ENCODE measurements around the gene CAMKK1. TPM values are rescaled to one million over a fixed set of nuclear protein-coding genes. Genes with fewer than 3 reads are reported as not detected.
A peak's percentile ranks its signal among the peaks of the same experiment; 100 is the strongest.

Gene CAMKK1
- total RNA-seq, 2 donors from 2014 or later: 1.5 to 3.3 TPM

- Mint-ChIP-seq H3K27me3 (no peaks in the 10 kb centered on the region), H3K4me1 (ENCODE audit: low read depth in 2 of 2) (peaks cover 14 to 29% of the 10 kb centered on the region in 2 donors), H3K27ac (peak overlapping the region; percentile 68 to 73), H3K4me3 (peak overlapping the region; percentile 38), H3K36me3 (no peaks in the 10 kb centered on the region), H3K9me3 (no peaks in the 10 kb centered on the region)
- DNase-seq (ENCODE audit: low spot score): no peak
- ATAC-seq: no peak
Observed at GRCh38 chr17:3887394-3887793, 5.5 kb downstream of the CAMKK1 start.

- Mint-ChIP-seq H3K9me3 (no peaks in the 10 kb centered on the region), H3K27me3 (no peaks in the 10 kb centered on the region), H3K27ac (peak overlapping the region; percentile 68 to 73), H3K4me1 (ENCODE audit: low read depth in 2 of 2) (peaks cover 14 to 29% of the 10 kb centered on the region in 2 donors), H3K36me3 (no peaks in the 10 kb centered on the region), H3K4me3 (peak overlapping the region; percentile 38)
- ATAC-seq: peak in 1 of 2 donors; percentile 22
- no peak for DNase-seq (ENCODE audit: low spot score)
Observed at GRCh38 chr17:3886776-3887175, 6.1 kb downstream of the CAMKK1 start.

- no peaks in the 10 kb centered on the region for H3K27me3 Mint-ChIP-seq
- peaks cover 7 to 21% of the 10 kb centered on the region in 2 donors for H3K4me1 Mint-ChIP-seq (ENCODE audit: low read depth in 2 of 2)
- H3K4me3 Mint-ChIP-seq: no peak overlapping the region
- peak overlapping the region in 1 of 2 donors; percentile 73 for H3K27ac Mint-ChIP-seq
- H3K36me3 Mint-ChIP-seq: no peaks in the 10 kb centered on the region
- no peaks in the 10 kb centered on the region for H3K9me3 Mint-ChIP-seq
- DNase-seq (ENCODE audit: low spot score) (no peak), ATAC-seq (no peak)
Observed at GRCh38 chr17:3885970-3886369, 6.9 kb downstream of the CAMKK1 start.

- DNase-seq (ENCODE audit: low spot score) (no peak), ATAC-seq (no peak)
- no peak overlapping the region for H3K27ac Mint-ChIP-seq
- H3K36me3 Mint-ChIP-seq: no peaks in the 10 kb centered on the region
- H3K9me3 Mint-ChIP-seq: no peaks in the 10 kb centered on the region
- no peak overlapping the region for H3K4me3 Mint-ChIP-seq
- H3K27me3 Mint-ChIP-seq: no peaks in the 10 kb centered on the region
- H3K4me1 Mint-ChIP-seq (ENCODE audit: low read depth in 2 of 2): peaks cover 6 to 16% of the 10 kb centered on the region in 2 donors
Observed at GRCh38 chr17:3885271-3885670, 7.6 kb downstream of the CAMKK1 start.

GRCh38 chr17:3884188-3884587 is 8.7 kb downstream of the CAMKK1 start:
- Mint-ChIP-seq H3K27me3 (no peaks in the 10 kb centered on the region), H3K4me1 (ENCODE audit: low read depth in 2 of 2) (peaks cover 6 to 15% of the 10 kb centered on the region in 2 donors), H3K9me3 (no peaks in the 10 kb centered on the region), H3K27ac (no peak overlapping the region), H3K4me3 (no peak overlapping the region), H3K36me3 (no peaks in the 10 kb centered on the region)
- DNase-seq (ENCODE audit: low spot score): no peak
- ATAC-seq: no peak

GRCh38 chr17:3882276-3882675 is 10.6 kb downstream of the CAMKK1 start:
- Mint-ChIP-seq H3K36me3 (no peaks in the 10 kb centered on the region), H3K4me3 (no peak overlapping the region), H3K4me1 (ENCODE audit: low read depth in 2 of 2) (peaks cover 5 to 11% of the 10 kb centered on the region in 2 donors), H3K27me3 (no peaks in the 10 kb centered on the region), H3K9me3 (no peaks in the 10 kb centered on the region), H3K27ac (no peak overlapping the region)
- no peak for DNase-seq (ENCODE audit: low spot score)
- ATAC-seq: no peak

- Mint-ChIP-seq H3K9me3 (no peaks in the 10 kb centered on the region), H3K36me3 (no peaks in the 10 kb centered on the region), H3K27ac (no peak overlapping the region), H3K4me1 (ENCODE audit: low read depth in 2 of 2) (no peaks in the 10 kb centered on the region), H3K27me3 (no peaks in the 10 kb centered on the region), H3K4me3 (no peak overlapping the region)
- DNase-seq (ENCODE audit: low spot score) (no peak), ATAC-seq (no peak)
Observed at GRCh38 chr17:3880983-3881382, 11.9 kb downstream of the CAMKK1 start.

- Mint-ChIP-seq H3K4me3 (no peak overlapping the region), H3K4me1 (ENCODE audit: low read depth in 2 of 2) (no peaks in the 10 kb centered on the region), H3K36me3 (no peaks in the 10 kb centered on the region), H3K9me3 (no peaks in the 10 kb centered on the region), H3K27me3 (no peaks in the 10 kb centered on the region), H3K27ac (peak overlapping the region in 1 of 2 donors; percentile 16)
- DNase-seq (ENCODE audit: low spot score) (no peak), ATAC-seq (no peak)
Observed at GRCh38 chr17:3879591-3880417, 13.0 kb downstream of the CAMKK1 start.

- Mint-ChIP-seq H3K4me1 (ENCODE audit: low read depth in 2 of 2) (no peaks in the 10 kb centered on the region), H3K36me3 (no peaks in the 10 kb centered on the region), H3K9me3 (no peaks in the 10 kb centered on the region), H3K27me3 (no peaks in the 10 kb centered on the region), H3K27ac (peak overlapping the region in 1 of 2 donors; percentile 16), H3K4me3 (no peak overlapping the region)
- DNase-seq (ENCODE audit: low spot score) (no peak), ATAC-seq (no peak)
Observed at GRCh38 chr17:3879186-3879585, 13.7 kb downstream of the CAMKK1 start.

GRCh38 chr17:3877220-3877619 is 15.6 kb downstream of the CAMKK1 start:
- ATAC-seq (no peak), DNase-seq (ENCODE audit: low spot score) (no peak)
- Mint-ChIP-seq H3K4me3 (no peak overlapping the region), H3K9me3 (no peaks in the 10 kb centered on the region), H3K27me3 (no peaks in the 10 kb centered on the region), H3K4me1 (ENCODE audit: low read depth in 2 of 2) (no peaks in the 10 kb centered on the region), H3K27ac (no peak overlapping the region), H3K36me3 (no peaks in the 10 kb centered on the region)

GRCh38 chr17:3875317-3875716 is 17.5 kb downstream of the CAMKK1 start:
- H3K4me1 Mint-ChIP-seq (ENCODE audit: low read depth in 2 of 2): peaks cover 7 to 8% of the 10 kb centered on the region in 2 donors

GRCh38 chr17:3873862-3874261 is 19.0 kb downstream of the CAMKK1 start:
- Mint-ChIP-seq H3K4me3 (no peak overlapping the region), H3K4me1 (ENCODE audit: low read depth in 2 of 2) (peaks cover 7 to 8% of the 10 kb centered on the region in 2 donors), H3K36me3 (no peaks in the 10 kb centered on the region), H3K9me3 (no peaks in the 10 kb centered on the region), H3K27ac (no peak overlapping the region), H3K27me3 (no peaks in the 10 kb centered on the region)
- DNase-seq (ENCODE audit: low spot score) (peak; percentile 8), ATAC-seq (no peak)

More at GRCh38 chr17:3875317-3875716, 17.5 kb downstream of the CAMKK1 start:
- no peak overlapping the region for H3K27ac Mint-ChIP-seq
- H3K27me3 Mint-ChIP-seq: no peaks in the 10 kb centered on the region
- no peak for ATAC-seq
- H3K9me3 Mint-ChIP-seq: no peaks in the 10 kb centered on the region
- no peaks in the 10 kb centered on the region for H3K36me3 Mint-ChIP-seq
- DNase-seq (ENCODE audit: low spot score): no peak
- H3K4me3 Mint-ChIP-seq: no peak overlapping the region

GRCh38 chr17:3870871-3871306 is 22.0 kb downstream of the CAMKK1 start:
- Mint-ChIP-seq H3K27me3 (no peaks in the 10 kb centered on the region), H3K36me3 (no peaks in the 10 kb centered on the region), H3K9me3 (no peaks in the 10 kb centered on the region), H3K27ac (peak overlapping the region; percentile 81 to 90), H3K4me1 (ENCODE audit: low read depth in 2 of 2) (peaks cover 7 to 8% of the 10 kb centered on the region in 2 donors), H3K4me3 (peak overlapping the region; percentile 81)
- DNase-seq (ENCODE audit: low spot score) (no peak), ATAC-seq (peak; percentile 58 to 80)

GRCh38 chr17:3867606-3868005 is 25.2 kb downstream of the CAMKK1 start:
- ATAC-seq (no peak), DNase-seq (ENCODE audit: low spot score) (no peak)

More at GRCh38 chr17:3867606-3868005, 25.2 kb downstream of the CAMKK1 start:
- Mint-ChIP-seq H3K27me3 (no peaks in the 10 kb centered on the region), H3K4me1 (ENCODE audit: low read depth in 2 of 2) (peaks cover 7 to 8% of the 10 kb centered on the region in 2 donors), H3K9me3 (no peaks in the 10 kb centered on the region), H3K4me3 (no peak overlapping the region), H3K27ac (no peak overlapping the region), H3K36me3 (no peaks in the 10 kb centered on the region)

Measured in natural killer cell treated with Interleukin-12 subunit alpha and Interleukin-12 subunit beta and Interleukin-15 and Interleukin-18, amount 100 ng/mL, for 72 hours (primary cell).